GM12874 (cell line): ENCODE results near the gene ZNF160.

Experiments
- TF ChIP-seq, protein P1 (sequence below): IDR thresholded peaks from 2 replicates; pipeline ENCODE4 v1.5.1; 2011; ENCODE audit warnings: low read depth, mild to moderate bottlenecking, control low read depth, low read length, moderate library complexity; ENCODE audit not compliant: insufficient read depth

ZNF160 gene

GRCh38 chr19:53130506-53130905, 27.3 kb upstream of the ZNF160 start:
- TF ChIP-seq, protein P1, sequence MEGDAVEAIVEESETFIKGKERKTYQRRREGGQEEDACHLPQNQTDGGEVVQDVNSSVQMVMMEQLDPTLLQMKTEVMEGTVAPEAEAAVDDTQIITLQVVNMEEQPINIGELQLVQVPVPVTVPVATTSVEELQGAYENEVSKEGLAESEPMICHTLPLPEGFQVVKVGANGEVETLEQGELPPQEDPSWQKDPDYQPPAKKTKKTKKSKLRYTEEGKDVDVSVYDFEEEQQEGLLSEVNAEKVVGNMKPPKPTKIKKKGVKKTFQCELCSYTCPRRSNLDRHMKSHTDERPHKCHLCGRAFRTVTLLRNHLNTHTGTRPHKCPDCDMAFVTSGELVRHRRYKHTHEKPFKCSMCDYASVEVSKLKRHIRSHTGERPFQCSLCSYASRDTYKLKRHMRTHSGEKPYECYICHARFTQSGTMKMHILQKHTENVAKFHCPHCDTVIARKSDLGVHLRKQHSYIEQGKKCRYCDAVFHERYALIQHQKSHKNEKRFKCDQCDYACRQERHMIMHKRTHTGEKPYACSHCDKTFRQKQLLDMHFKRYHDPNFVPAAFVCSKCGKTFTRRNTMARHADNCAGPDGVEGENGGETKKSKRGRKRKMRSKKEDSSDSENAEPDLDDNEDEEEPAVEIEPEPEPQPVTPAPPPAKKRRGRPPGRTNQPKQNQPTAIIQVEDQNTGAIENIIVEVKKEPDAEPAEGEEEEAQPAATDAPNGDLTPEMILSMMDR = no peak

DNA sequence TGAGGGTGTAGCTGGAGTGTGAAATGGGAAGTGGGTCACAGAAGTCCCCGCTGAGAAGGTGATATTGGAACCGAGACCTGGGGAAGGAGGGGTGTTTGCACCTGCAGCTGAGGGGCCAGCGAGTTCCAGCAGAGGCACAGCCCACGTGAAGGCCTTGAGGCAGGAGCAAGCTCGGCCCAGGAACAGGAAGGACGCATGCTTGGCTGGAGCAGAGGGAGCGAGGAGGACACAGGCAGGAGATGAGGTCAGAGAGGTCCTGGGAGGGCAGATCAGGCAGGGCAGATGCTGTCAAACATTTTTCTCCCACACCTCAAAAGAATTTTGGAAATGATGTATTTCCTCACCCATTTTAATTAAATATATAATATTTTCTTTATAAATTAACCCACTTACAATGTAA, 20.2 kb upstream of the ZNF160 start:
- TF ChIP-seq, protein P1 = no peak

GRCh38 chr19:53112286-53112685, 9.1 kb upstream of the ZNF160 start:
- TF ChIP-seq, protein P1 = no peak

- TF ChIP-seq, protein P1 = no peak
Observed at GRCh38 chr19:53109527-53109926, 6.3 kb upstream of the ZNF160 start.

GRCh38 chr19:53102756-53103233, 427 bp downstream of the ZNF160 start:
- TF ChIP-seq, protein P1 = no peak

- TF ChIP-seq, protein P1 = no peak
Observed at GRCh38 chr19:53102206-53102755, 941 bp downstream of the ZNF160 start.

DNA sequence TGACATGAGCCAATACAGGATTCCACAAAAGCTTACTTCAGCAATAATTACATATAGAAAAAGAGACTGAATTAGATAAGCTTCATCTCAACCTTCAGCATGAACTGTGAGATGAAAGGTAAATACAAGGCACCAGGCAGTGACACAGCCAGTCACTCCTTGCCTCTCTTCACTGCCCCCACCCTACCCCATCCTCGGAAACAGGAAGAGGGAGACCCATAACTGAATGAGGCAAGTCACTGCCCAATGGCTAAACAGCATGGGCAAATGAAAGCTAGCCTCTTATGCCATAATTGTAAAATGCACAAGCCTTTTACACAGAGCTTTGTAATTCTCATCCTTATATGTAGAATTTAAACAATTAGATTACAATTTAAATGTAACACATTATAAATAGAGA, 1.7 kb downstream of the ZNF160 start:
- TF ChIP-seq, protein P1 = no peak
